Activated effector memory CD4-positive, alpha-beta T cell treated with anti-CD3 and anti-CD28 coated beads, Interleukin-2, amount 50 U/mL, for 16 hours (primary cell): ENCODE results near the gene TMBIM1.

Experiments used
- DNase-seq: peaks from one replicate; pipeline ENCODE4 v3.0.0-alpha.2; 2020

The TMBIM1 gene

GRCh38 chr2:218292048-218293014, at the start of gene TMBIM1:
TSS of gene TMBIM1 (minus strand) at chr2:218292503. CDS start at chr2:218282141, 10,362 bp downstream.
- DNase-seq: peak; percentile 93

- no peak for DNase-seq
Measured at GRCh38 chr2:218341381-218341780, 49.1 kb upstream of the TMBIM1 start.

GRCh38 chr2:218340656-218341055, 48.4 kb upstream of the TMBIM1 start:
- no peak for DNase-seq

GRCh38 chr2:218334531-218334930, 42.2 kb upstream of the TMBIM1 start:
- DNase-seq: no peak

GRCh38 chr2:218332920-218333645, 40.8 kb upstream of the TMBIM1 start:
- DNase-seq: no peak

- DNase-seq: no peak
Measured at GRCh38 chr2:218332288-218332687, 40.0 kb upstream of the TMBIM1 start.

GRCh38 chr2:218331745-218332144, 39.4 kb upstream of the TMBIM1 start:
- DNase-seq: no peak

GRCh38 chr2:218329826-218330593, 37.7 kb upstream of the TMBIM1 start:
- DNase-seq: no peak

GRCh38 chr2:218329027-218329825, 36.9 kb upstream of the TMBIM1 start:
- DNase-seq: no peak

- no peak for DNase-seq
Measured at GRCh38 chr2:218328294-218328693, 36.0 kb upstream of the TMBIM1 start.

- no peak for DNase-seq
Measured at GRCh38 chr2:218327451-218328210, 35.3 kb upstream of the TMBIM1 start.

GRCh38 chr2:218326315-218326714, 34.0 kb upstream of the TMBIM1 start:
- DNase-seq: no peak

- DNase-seq: no peak
Measured at GRCh38 chr2:218325566-218326160, 33.4 kb upstream of the TMBIM1 start.

GRCh38 chr2:218323526-218324472, 31.5 kb upstream of the TMBIM1 start:
- no peak for DNase-seq

GRCh38 chr2:218322768-218323525, 30.6 kb upstream of the TMBIM1 start:
- DNase-seq: peak; percentile 80

- no peak for DNase-seq
Measured at GRCh38 chr2:218320704-218321336, 28.5 kb upstream of the TMBIM1 start.

- no peak for DNase-seq
Measured at GRCh38 chr2:218319813-218320365, 27.6 kb upstream of the TMBIM1 start.

- DNase-seq: no peak
Measured at GRCh38 chr2:218318241-218318640, 25.9 kb upstream of the TMBIM1 start.
